ENCODE measurements around the gene RPS21.

DNA sequence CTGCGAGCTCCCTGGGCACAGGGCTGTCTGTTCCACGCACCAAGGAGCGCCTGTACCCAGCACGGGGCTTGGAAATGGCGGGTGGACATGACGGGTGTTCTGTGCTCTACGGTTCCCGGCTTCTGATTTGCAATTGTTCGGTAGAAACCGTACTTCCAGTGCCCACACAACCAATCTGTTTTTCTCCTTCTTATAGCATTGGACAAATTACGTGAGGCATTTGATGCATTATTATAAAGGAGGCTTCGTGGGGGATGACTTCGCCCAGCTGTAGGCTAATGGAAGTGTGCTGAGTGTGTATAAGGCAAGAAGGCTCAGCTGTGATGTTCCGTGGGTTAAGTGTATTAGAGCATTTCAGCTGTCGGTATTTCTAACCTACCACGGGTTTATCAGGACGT is 9.8 kb upstream of the RPS21 start:
- TF ChIP-seq SPI1 (IDR thresholded peaks at IDR 0.05; ENCODE audit: borderline replicate concordance, insufficient read depth, low read depth, low read length), result no peak
- TF ChIP-seq, protein P1, sequence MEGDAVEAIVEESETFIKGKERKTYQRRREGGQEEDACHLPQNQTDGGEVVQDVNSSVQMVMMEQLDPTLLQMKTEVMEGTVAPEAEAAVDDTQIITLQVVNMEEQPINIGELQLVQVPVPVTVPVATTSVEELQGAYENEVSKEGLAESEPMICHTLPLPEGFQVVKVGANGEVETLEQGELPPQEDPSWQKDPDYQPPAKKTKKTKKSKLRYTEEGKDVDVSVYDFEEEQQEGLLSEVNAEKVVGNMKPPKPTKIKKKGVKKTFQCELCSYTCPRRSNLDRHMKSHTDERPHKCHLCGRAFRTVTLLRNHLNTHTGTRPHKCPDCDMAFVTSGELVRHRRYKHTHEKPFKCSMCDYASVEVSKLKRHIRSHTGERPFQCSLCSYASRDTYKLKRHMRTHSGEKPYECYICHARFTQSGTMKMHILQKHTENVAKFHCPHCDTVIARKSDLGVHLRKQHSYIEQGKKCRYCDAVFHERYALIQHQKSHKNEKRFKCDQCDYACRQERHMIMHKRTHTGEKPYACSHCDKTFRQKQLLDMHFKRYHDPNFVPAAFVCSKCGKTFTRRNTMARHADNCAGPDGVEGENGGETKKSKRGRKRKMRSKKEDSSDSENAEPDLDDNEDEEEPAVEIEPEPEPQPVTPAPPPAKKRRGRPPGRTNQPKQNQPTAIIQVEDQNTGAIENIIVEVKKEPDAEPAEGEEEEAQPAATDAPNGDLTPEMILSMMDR (IDR thresholded peaks at IDR 0.05 in 2 of 3, conservative IDR thresholded peaks at IDR 0.05 in 1 of 3; ENCODE audit: control insufficient read depth in 2 of 3, extremely low read depth in 1 of 3, insufficient read depth in 1 of 3, low read depth in 3 of 3, low read length in 3 of 3), result no peak
- no peak for TF ChIP-seq CHD1 (IDR thresholded peaks at IDR 0.05; ENCODE audit: low read depth, low read length)
- no peak for TF ChIP-seq CBX5 (IDR thresholded peaks at IDR 0.05; ENCODE audit: low read depth)
- no peak for TF ChIP-seq CBFB (IDR thresholded peaks at IDR 0.05; ENCODE audit: low read depth)
- TF ChIP-seq MEF2B (IDR thresholded peaks at IDR 0.05; ENCODE audit: partially characterized antibody, poor library complexity, severe bottlenecking), result no peak
